HepG2 (cell line): ENCODE measurements around the gene LENEP. TPM values are rescaled to one million over a fixed set of nuclear protein-coding genes. Genes with fewer than 3 reads are reported as not detected.
A peak's percentile ranks its signal among the peaks of the same experiment; 100 is the strongest.

Source experiments
- FOXK1 ChIP-seq: sonication (generic); formaldehyde crosslinking; IDR thresholded peaks from 2 replicates; pipeline ENCODE4 v1.4.0; 2020; ENCODE audit warnings: low read depth, missing genetic modification reagents, borderline replicate concordance
- MLXIP ChIP-seq: sonication (generic); formaldehyde crosslinking; IDR thresholded peaks from 2 replicates; pipeline ENCODE4 v1.9.0; 2021; ENCODE audit warnings: missing genetic modification reagents, borderline replicate concordance
- NR3C1 ChIP-seq: sonication (generic); formaldehyde crosslinking; IDR thresholded peaks from 2 replicates; pipeline ENCODE4 v1.4.0; 2020; ENCODE audit warnings: missing genetic modification reagents
- PBX3 ChIP-seq: sonication (generic); formaldehyde crosslinking; IDR thresholded peaks from 2 replicates; pipeline ENCODE4 v1.8.1; 2023; ENCODE audit warnings: missing genetic modification reagents, inconsistent platforms, borderline replicate concordance
- SIN3B ChIP-seq: fragments of 150-350 bp; IDR thresholded peaks from 2 replicates; pipeline ENCODE4 v1.6.1; 2014; ENCODE audit warnings: low read length
- TP53 ChIP-seq: sonication (generic); formaldehyde crosslinking; conservative IDR thresholded peaks from 2 replicates; pipeline ENCODE4 v1.4.0; 2020; ENCODE audit warnings: missing genetic modification reagents
- ZBTB38 ChIP-seq: sonication (generic); formaldehyde crosslinking; IDR thresholded peaks from 2 replicates; pipeline ENCODE4 v1.5.1; 2020; ENCODE audit warnings: mild to moderate bottlenecking, missing genetic modification reagents
- ZBTB49 ChIP-seq: sonication (generic); formaldehyde crosslinking; IDR thresholded peaks from 2 replicates; pipeline ENCODE4 v1.4.0; 2020; ENCODE audit warnings: missing genetic modification reagents, borderline replicate concordance
- ZFAT ChIP-seq: sonication (generic); formaldehyde crosslinking; conservative IDR thresholded peaks from 2 replicates; pipeline ENCODE4 v1.8.1; 2023; ENCODE audit warnings: missing genetic modification reagents, inconsistent platforms
- ZNF251 ChIP-seq: sonication (generic); formaldehyde crosslinking; IDR thresholded peaks from 2 replicates; pipeline ENCODE4 v1.9.0; 2021; ENCODE audit warnings: mild to moderate bottlenecking, missing genetic modification reagents
- ZNF280D ChIP-seq: sonication (generic); formaldehyde crosslinking; IDR thresholded peaks from 2 replicates; pipeline ENCODE4 v1.5.1; 2020; ENCODE audit warnings: mild to moderate bottlenecking, missing genetic modification reagents
- ZNF607 ChIP-seq: sonication (generic); formaldehyde crosslinking; IDR thresholded peaks from 2 replicates; pipeline ENCODE4 v1.5.1; 2020; ENCODE audit warnings: missing genetic modification reagents, mild to moderate bottlenecking, borderline replicate concordance
- ZNF687 ChIP-seq: sonication (generic); formaldehyde crosslinking; IDR thresholded peaks from 2 replicates; pipeline ENCODE4 v1.5.1; 2020; ENCODE audit warnings: mild to moderate bottlenecking, missing genetic modification reagents, moderate library complexity
- ZNF878 ChIP-seq: sonication (generic); formaldehyde crosslinking; IDR thresholded peaks from 2 replicates; pipeline ENCODE4 v1.8.1; 2023; ENCODE audit warnings: mild to moderate bottlenecking, missing genetic modification reagents, moderate library complexity
- polyA plus RNA-seq, 8 experiments: library from polyadenylated mRNA; depleted of rRNA in 3 of 8; stranded (reverse) in 7 of 8; unstranded in 1 of 8; fragments of >200 nt; fragmentation: Illumina TruSeq in 4 of 8; extraction: Trizol in 4 of 8; gene quantifications; 2 replicates each; pipeline versions ENCODE4 v1.2.1 to v1.2.3, GENCODE V29; 2011 to 2016; ENCODE audit warnings: low read depth in 4 of 8, missing spikeins in 1 of 8, mixed read lengths in 1 of 8; ENCODE audit not compliant: insufficient read depth in 1 of 8
- total RNA-seq, 5 experiments: library from RNA; depleted of rRNA; stranded (reverse); fragments of >200 nt; fragmentation: Illumina TruSeq; extraction: Trizol; gene quantifications; 2 replicates each; pipeline ENCODE4 v1.2.3, GENCODE V29; 2016; ENCODE audit warnings: low read depth in 1 of 5

Gene LENEP
- total and polyA plus RNA-seq, 2 of the 13 experiments (the other 11 are each of a cell fraction or from before 2014, with no cell fraction given) = 0.29 TPM; not detected in 1

GRCh38 chr1:154944401-154945159 is 48.8 kb upstream of the LENEP start (continued):
- TF ChIP-seq ZBTB49 (CRISPR knock-in tag) (no peak), ZNF251 (CRISPR knock-in tag) (no peak), FOXK1 (CRISPR knock-in tag) (peak; percentile 37; the same call in 1 of the 2 replicates), ZNF607 (peak; percentile 76; the same call in 1 of the 2 replicates), MLXIP (CRISPR knock-in tag) (no peak; the same call in 1 of the 2 replicates), ZNF280D (CRISPR knock-in tag) (peak; percentile 52; the same call in 1 of the 2 replicates), ZBTB38 (CRISPR knock-in tag) (peak; percentile 73), SIN3B (no peak), NR3C1 (CRISPR knock-in tag) (no peak), ZNF687 (peak; percentile 93), ZNF878 (CRISPR knock-in tag) (peak; percentile 85; the same call in 1 of the 2 replicates), PBX3 (CRISPR knock-in tag) (no peak), TP53 (0 out of 2 replicates have a peak, but pooled peaks have one; percentile 50), ZFAT (no peak)
